ENCODE results near the gene OLFML1. TPM values are rescaled to one million over a fixed set of nuclear protein-coding genes. Genes with fewer than 3 reads are reported as not detected.

The OLFML1 gene
- total RNA-seq, 4 donors from 2014 or later, result 1.7 to 4.0 (median 2.4) TPM

GRCh38 chr11:7451952-7452494, 33.3 kb upstream of the OLFML1 start:
- in situ Hi-C loops (cut with MboI; ENCODE audit: low sequenced_read_pairs in 4 of 4) (no loop called here), intact Hi-C loops (cut with DNase I; ENCODE audit: low total_unique reads) (no loop called here)
- TF ChIP-seq POLR2A (IDR thresholded peaks at IDR 0.05), result no peak
- TF ChIP-seq, protein P1, sequence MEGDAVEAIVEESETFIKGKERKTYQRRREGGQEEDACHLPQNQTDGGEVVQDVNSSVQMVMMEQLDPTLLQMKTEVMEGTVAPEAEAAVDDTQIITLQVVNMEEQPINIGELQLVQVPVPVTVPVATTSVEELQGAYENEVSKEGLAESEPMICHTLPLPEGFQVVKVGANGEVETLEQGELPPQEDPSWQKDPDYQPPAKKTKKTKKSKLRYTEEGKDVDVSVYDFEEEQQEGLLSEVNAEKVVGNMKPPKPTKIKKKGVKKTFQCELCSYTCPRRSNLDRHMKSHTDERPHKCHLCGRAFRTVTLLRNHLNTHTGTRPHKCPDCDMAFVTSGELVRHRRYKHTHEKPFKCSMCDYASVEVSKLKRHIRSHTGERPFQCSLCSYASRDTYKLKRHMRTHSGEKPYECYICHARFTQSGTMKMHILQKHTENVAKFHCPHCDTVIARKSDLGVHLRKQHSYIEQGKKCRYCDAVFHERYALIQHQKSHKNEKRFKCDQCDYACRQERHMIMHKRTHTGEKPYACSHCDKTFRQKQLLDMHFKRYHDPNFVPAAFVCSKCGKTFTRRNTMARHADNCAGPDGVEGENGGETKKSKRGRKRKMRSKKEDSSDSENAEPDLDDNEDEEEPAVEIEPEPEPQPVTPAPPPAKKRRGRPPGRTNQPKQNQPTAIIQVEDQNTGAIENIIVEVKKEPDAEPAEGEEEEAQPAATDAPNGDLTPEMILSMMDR (IDR thresholded peaks at IDR 0.05 in 4 of 5, conservative IDR thresholded peaks at IDR 0.05 in 1 of 5), result no peak
- no peak overlapping the region for H3K27ac ChIP-seq
- H3K4me3 ChIP-seq, result no peak overlapping the region
- no peaks in the 10 kb centered on the region for H3K9me3 ChIP-seq
- no peaks in the 10 kb centered on the region for H3K4me1 ChIP-seq
- H3K36me3 ChIP-seq, result no peaks in the 10 kb centered on the region
- no peaks in the 10 kb centered on the region for H3K27me3 ChIP-seq
- ATAC-seq (no peak), DNase-seq (no peak)

DNA sequence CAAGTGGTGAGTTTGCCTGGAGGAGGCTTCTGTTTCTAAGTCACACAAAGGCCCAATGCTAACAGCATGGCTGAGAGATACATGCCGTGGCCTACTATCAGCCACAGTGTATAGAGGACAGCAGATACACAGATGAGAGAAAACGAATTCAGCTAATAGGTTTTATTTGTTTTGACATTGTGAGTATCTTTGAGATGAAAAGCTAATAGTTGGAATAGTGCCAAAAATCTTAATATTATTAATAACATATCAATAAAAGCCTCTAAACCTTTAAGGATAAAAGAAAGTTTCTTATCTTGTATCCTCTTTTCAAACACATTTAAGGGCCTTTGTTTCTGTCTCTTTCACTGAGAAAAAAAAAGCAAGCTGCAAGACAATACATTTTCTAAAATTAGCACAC, 30.5 kb upstream of the OLFML1 start:
- in situ Hi-C loops (cut with MboI; ENCODE audit: low sequenced_read_pairs in 4 of 4) (no loop called here), intact Hi-C loops (cut with DNase I; ENCODE audit: low total_unique reads) (no loop called here)
- H3K27ac ChIP-seq, result no peak overlapping the region
- H3K4me1 ChIP-seq, result no peaks in the 10 kb centered on the region
- no peaks in the 10 kb centered on the region for H3K27me3 ChIP-seq
- TF ChIP-seq, protein P1 (IDR thresholded peaks at IDR 0.05 in 4 of 5, conservative IDR thresholded peaks at IDR 0.05 in 1 of 5), result no peak
- TF ChIP-seq POLR2A (IDR thresholded peaks at IDR 0.05), result no peak
- no peaks in the 10 kb centered on the region for H3K9me3 ChIP-seq
- H3K4me3 ChIP-seq, result no peak overlapping the region
- H3K36me3 ChIP-seq, result no peaks in the 10 kb centered on the region
- ATAC-seq (no peak), DNase-seq (no peak)

GRCh38 chr11:7457211-7457610, 28.1 kb upstream of the OLFML1 start:
- intact Hi-C loops (cut with DNase I; ENCODE audit: low total_unique reads), result no loop called here
- Histone ChIP-seq H3K4me1 (no peaks in the 10 kb centered on the region), H3K27ac (no peak overlapping the region), H3K4me3 (no peak overlapping the region), H3K36me3 (no peaks in the 10 kb centered on the region), H3K9me3 (no peaks in the 10 kb centered on the region), H3K27me3 (no peaks in the 10 kb centered on the region)
- ATAC-seq (no peak), DNase-seq (no peak)
- in situ Hi-C loops (cut with MboI; ENCODE audit: low sequenced_read_pairs in 4 of 4), result no loop called here
- TF ChIP-seq POLR2A (IDR thresholded peaks at IDR 0.05), result no peak
- TF ChIP-seq, protein P1 (IDR thresholded peaks at IDR 0.05 in 4 of 5, conservative IDR thresholded peaks at IDR 0.05 in 1 of 5), result no peak

DNA sequence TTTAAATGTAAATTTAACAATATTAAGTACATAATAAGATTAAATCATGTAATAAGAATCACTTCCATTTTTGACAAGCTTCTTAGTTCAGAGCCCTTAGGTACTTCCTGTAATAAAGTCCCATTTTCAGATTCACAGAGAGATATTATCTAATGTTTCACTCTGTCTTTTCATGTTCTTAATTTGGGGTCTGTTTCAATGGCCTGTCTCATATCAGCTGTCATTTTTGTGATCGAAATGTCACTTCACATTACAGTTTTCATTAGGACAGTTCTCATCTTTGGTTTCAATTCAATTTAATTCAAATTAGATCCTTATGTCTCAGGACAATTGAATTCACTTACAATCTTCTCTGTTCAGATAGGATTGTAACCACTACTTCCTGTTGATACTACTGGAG, 22.6 kb upstream of the OLFML1 start:
- H3K9me3 ChIP-seq, result no peaks in the 10 kb centered on the region
- TF ChIP-seq, protein P1 (IDR thresholded peaks at IDR 0.05 in 4 of 5, conservative IDR thresholded peaks at IDR 0.05 in 1 of 5), result no peak
- no peak for TF ChIP-seq POLR2A (IDR thresholded peaks at IDR 0.05)
- H3K27me3 ChIP-seq, result no peaks in the 10 kb centered on the region
- no peaks in the 10 kb centered on the region for H3K36me3 ChIP-seq
- intact Hi-C loops (cut with DNase I; ENCODE audit: low total_unique reads) (no loop called here), in situ Hi-C loops (cut with MboI; ENCODE audit: low sequenced_read_pairs in 4 of 4) (no loop called here)
- H3K4me3 ChIP-seq, result no peak overlapping the region
- DNase-seq, result no peak
- no peaks in the 10 kb centered on the region for H3K4me1 ChIP-seq
- H3K27ac ChIP-seq, result no peak overlapping the region
- ATAC-seq, result no peak

- Histone ChIP-seq H3K4me3 (no peak overlapping the region), H3K27me3 (no peaks in the 10 kb centered on the region), H3K4me1 (no peaks in the 10 kb centered on the region), H3K27ac (no peak overlapping the region), H3K36me3 (no peaks in the 10 kb centered on the region), H3K9me3 (no peaks in the 10 kb centered on the region)
- DNase-seq (no peak), ATAC-seq (no peak)
- intact Hi-C loops (cut with DNase I; ENCODE audit: low total_unique reads) (no loop called here), in situ Hi-C loops (cut with MboI; ENCODE audit: low sequenced_read_pairs in 4 of 4) (no loop called here)
- TF ChIP-seq, protein P1 (IDR thresholded peaks at IDR 0.05 in 4 of 5, conservative IDR thresholded peaks at IDR 0.05 in 1 of 5), result no peak
- no peak for TF ChIP-seq POLR2A (IDR thresholded peaks at IDR 0.05)
Measured at GRCh38 chr11:7467652-7468051, 17.7 kb upstream of the OLFML1 start.

Data from gastrocnemius medialis (tissue), 4 donors.